Stimulated activated CD4-positive, alpha-beta T cell treated with anti-CD3 and anti-CD28 coated beads, Interleukin-4, amount 100 ng/mL, for 48 hours (primary cell): ENCODE results near the gene CEP120.

Experiments
- DNase-seq, 2 donors: peaks; one replicate each; pipeline ENCODE4 v3.0.0-alpha.2; 2020; ENCODE audit warnings: low read depth in 2 of 2

Gene CEP120

GRCh38 chr5:123299136-123299535 lies 124.1 kb downstream of the CEP120 start:
- no peak for DNase-seq

GRCh38 chr5:123298335-123299030 lies 124.7 kb downstream of the CEP120 start:
- DNase-seq, result no peak

DNA sequence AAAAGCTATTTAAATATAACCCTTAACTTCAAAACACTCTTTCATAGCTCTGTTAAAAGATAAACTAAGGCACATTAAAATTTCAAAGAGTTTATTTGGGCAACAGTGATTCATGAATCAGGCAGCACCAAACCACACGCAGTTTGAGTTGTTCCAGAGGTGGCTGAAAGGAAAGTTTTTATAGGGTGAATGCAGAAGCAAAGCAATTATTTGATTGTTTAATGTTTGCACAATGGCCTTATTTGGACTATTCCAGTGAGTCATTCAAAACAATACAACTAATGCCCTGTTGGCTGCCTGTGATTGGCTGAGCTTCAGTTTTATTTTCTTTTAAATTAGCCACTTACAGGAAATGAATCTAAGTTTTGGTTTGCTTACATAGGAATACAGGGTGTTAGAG lies 125.3 kb downstream of the CEP120 start:
- no peak for DNase-seq

DNA sequence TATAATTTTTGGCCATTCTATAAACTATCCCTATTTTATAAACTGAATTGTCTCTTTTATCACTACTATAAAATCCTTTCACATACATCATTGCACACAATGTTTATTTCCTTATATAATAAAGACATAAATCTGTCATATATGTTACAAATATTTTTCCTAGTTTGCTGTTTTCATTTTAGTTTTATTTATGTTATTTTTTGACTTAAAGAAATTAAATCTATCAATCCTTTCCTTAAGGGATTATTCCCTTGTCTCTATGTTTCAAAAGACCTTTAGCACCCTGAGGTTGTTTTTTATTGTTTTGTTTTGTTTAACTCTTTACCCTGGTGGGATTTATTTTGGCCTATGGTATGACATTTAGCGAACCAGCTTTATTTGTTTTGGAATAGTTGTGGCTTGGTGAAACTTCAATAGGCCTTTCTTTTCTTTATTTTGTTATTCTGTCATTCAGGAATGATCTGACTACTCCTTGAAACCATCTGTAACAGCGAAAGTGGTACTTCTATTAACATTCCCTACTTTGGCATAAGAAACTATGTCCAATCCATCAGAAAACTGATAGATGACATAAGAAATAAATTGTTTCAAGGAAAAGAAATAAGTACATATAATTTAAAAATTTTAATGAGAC lies 125.9 kb downstream of the CEP120 start:
- DNase-seq, result no peak
